WI38 (cell line): ENCODE results near the gene MEGF6.

Experiments used
- H3K4me3 ChIP-seq: 2 replicates; pipeline ENCODE4 v1.5.1; 2011; ENCODE audit warnings: low read depth, mild to moderate bottlenecking, control low read depth, low read length
- CTCF ChIP-seq: IDR thresholded peaks from 2 replicates; pipeline ENCODE4 v1.5.1; 2012; ENCODE audit warnings: low read depth, mild to moderate bottlenecking, control low read depth, low read length

MEGF6 gene

DNA sequence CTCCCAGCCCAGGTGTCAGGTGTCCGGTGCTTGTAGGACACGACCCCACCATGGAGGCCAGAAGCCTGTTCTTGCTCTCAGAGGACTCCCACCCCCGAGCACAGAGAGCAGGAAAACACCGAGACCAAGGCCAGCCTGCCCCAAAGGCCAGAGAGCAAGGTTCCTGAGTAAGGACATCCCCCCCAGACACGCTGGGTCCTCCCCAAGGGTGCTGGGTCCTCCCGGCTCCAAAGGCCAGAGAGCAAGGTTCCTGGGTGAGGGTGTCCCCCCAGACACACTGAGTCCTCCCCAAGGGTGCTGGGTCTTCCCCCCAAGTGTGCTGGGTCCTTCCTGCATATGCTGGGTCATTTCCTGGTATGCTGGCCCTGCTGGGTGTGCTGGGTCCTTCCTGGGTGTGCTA is 40.0 kb downstream of the MEGF6 start:
- TF ChIP-seq CTCF = no peak
- no peak overlapping the region for H3K4me3 ChIP-seq

- no peak for TF ChIP-seq CTCF
- H3K4me3 ChIP-seq = no peak overlapping the region
Observed at GRCh38 chr1:3570066-3570986, 41.0 kb downstream of the MEGF6 start.

- TF ChIP-seq CTCF = no peak
- H3K4me3 ChIP-seq = no peak overlapping the region
Observed at GRCh38 chr1:3569436-3569835, 41.9 kb downstream of the MEGF6 start.

DNA sequence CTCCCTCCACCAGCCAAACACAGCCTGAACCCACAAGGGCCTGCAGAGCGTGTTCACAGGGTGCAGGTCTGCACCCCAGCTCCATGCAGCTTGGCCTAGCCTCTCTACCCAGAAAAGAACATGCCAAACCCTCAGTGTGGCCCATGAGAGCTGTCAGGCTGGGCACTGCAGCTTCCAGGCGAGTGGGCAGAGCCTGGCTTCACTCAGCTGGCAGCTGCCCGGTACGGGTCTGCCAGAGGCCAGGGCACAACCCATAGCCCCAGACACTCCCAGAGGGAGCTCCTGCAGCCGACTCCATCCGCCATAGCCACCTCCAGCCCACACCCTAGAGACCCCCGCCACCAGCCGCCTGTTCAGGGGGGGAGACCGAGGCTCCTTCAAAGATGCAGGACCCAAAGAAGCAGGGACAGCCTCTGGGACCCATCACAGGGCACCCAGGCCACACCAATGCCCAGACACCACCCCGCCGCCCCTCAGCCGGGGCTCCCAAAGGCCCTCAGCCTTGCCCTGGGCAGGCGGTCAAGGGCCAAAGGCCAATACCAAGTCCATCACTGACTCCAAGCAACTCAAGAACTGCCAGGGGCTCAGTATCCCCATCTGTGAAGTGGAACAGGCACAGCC is 42.4 kb downstream of the MEGF6 start:
- H3K4me3 ChIP-seq = no peak overlapping the region
- TF ChIP-seq CTCF = no peak

DNA sequence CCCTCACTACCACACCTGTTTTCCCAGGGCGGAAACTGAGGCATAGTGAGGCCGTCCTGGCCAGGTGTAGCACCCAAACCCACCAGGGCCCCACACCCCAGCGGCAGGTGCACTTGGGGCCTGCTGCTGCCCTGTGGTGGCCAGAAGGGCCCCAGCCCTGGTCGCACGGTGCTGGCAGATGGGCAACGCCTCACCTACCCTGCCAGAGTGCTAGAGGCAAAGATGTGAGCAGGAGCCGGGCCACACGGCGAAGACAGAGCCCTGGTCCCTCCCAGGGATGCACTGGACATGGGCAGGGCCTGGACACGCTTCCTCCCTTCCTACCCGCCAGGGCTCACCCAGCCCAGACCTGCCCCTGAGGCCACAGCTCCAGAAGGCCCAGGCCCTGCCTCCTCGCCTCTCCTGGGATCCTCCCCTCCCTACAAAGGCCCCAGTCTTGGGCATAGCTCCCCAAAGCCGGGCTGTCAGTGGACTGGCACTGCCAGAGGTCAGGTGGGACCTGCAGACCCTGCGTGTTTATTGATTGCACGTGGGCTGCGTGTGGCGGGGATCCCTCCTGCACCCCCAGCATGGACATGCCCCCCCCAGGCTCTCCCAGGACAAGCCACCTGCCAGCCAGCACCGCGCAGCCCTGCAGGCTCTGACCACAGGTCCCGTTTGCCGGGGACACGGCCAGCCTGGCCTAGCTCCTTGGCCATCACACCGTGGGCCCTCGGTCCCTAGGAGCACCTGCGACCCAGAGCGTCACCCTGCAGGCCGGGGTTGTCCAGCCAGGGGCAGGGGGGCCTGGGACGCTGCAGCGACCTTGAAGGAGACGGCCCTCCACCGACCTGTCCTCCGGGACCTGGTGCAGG is 44.1 kb downstream of the MEGF6 start:
- TF ChIP-seq CTCF = no peak
- H3K4me3 ChIP-seq = no peak overlapping the region

- TF ChIP-seq CTCF = no peak
- H3K4me3 ChIP-seq = no peak overlapping the region
Observed at GRCh38 chr1:3566003-3566885, 45.1 kb downstream of the MEGF6 start.
